H1 (cell line): ENCODE results near the gene NRXN3. TPM values are rescaled to one million over a fixed set of nuclear protein-coding genes. Genes with fewer than 3 reads are reported as not detected.

Experiments used
- CHD7 ChIP-seq: fragments of 300-600 bp; sonication (generic); IDR thresholded peaks from 2 replicates; pipeline ENCODE4 v1.7.1; 2012; ENCODE audit warnings: low read length, moderate library complexity, mild to moderate bottlenecking, inconsistent platforms; ENCODE audit not compliant: insufficient replicate concordance
- RBBP5 ChIP-seq: IDR thresholded peaks from 2 replicates; pipeline ENCODE4 v1.7.1; 2012; ENCODE audit warnings: low read depth, mild to moderate bottlenecking, inconsistent platforms, low read length, moderate library complexity, borderline replicate concordance
- RFX5 ChIP-seq: IDR thresholded peaks from 2 replicates; pipeline ENCODE4 v1.6.1; 2011; ENCODE audit warnings: low read depth, low read length, improper control_type of control experiment, borderline replicate concordance
- TBP ChIP-seq: IDR thresholded peaks from 2 replicates; pipeline ENCODE4 v1.6.1; 2011; ENCODE audit warnings: low read depth, low read length, improper control_type of control experiment
- polyA plus RNA-seq, 7 experiments: library from polyadenylated mRNA; depleted of rRNA in 3 of 7; stranded (reverse) in 5 of 7; unstranded in 2 of 7; fragments of >200 nt in 5 of 7; fragments of 200-250 nt in 2 of 7; gene quantifications; 1 replicate in 5 of 7; 2 replicates in 1 of 7; 4 replicates in 1 of 7; pipeline versions ENCODE4 v1.2.1 to v1.2.3, GENCODE V29; 2011 to 2013; ENCODE audit warnings: missing spikeins in 2 of 7, mixed read lengths in 2 of 7
- total RNA-seq: library from RNA; stranded (reverse); fragmentation: NEBNext Ultra II Directional; extraction: Animal tissue kit (Norgen Biotek cat#: 25700); gene quantifications from 2 replicates; pipeline ENCODE4 v1.2.1, GENCODE V29; 2021

Gene NRXN3
- total and polyA plus RNA-seq, 2 of the 8 experiments (the other 6 are each of a cell fraction or from before 2014, with no cell fraction given): 2.6 to 4.1 TPM

- TF ChIP-seq CHD7 (no peak), TBP (no peak), RFX5 (no peak), RBBP5 (no peak)
These were observed 1410.2 kb downstream of the NRXN3 start (continued) for GRCh38 chr14:79580414-79580813.
